NCI-H146 treated with DMSO at 0.1 percent for 48 hours (cell line): ENCODE results near the gene STAT3.
"Not testable (repeated sequence)": the region's sequence is repeated elsewhere in the genome, so short reads cannot be mapped to it uniquely, and the experiment has no call there.

Experiments used
- DNase-seq: peaks from one replicate; lab custom pipeline; 2025; ENCODE audit not compliant: unreplicated experiment; lab: John Stamatoyannopoulos, UW

The STAT3 gene

GRCh38 chr17:42386777-42387657, 1.2 kb downstream of the STAT3 start:
- no peak for DNase-seq

- no peak for DNase-seq
Measured at GRCh38 chr17:42381898-42382297, 6.3 kb downstream of the STAT3 start.

GRCh38 chr17:42380935-42381334, 7.3 kb downstream of the STAT3 start:
- no peak for DNase-seq

- DNase-seq, result no peak
Measured at GRCh38 chr17:42378959-42379594, 9.2 kb downstream of the STAT3 start.

- DNase-seq, result no peak
Measured at GRCh38 chr17:42378359-42378958, 9.8 kb downstream of the STAT3 start.

GRCh38 chr17:42373896-42374295, 14.3 kb downstream of the STAT3 start:
- DNase-seq, result no peak

- DNase-seq, result no peak
Measured at GRCh38 chr17:42372142-42372541, 16.1 kb downstream of the STAT3 start.

- DNase-seq, result not testable (repeated sequence)
Measured at GRCh38 chr17:42368797-42369561, 19.3 kb downstream of the STAT3 start.

- DNase-seq, result not testable (repeated sequence)
Measured at GRCh38 chr17:42368310-42368709, 19.9 kb downstream of the STAT3 start.

- not testable (repeated sequence) for DNase-seq
Measured at GRCh38 chr17:42366176-42367023, 21.8 kb downstream of the STAT3 start.

GRCh38 chr17:42365136-42365535, 23.1 kb downstream of the STAT3 start:
- no peak for DNase-seq

GRCh38 chr17:42363767-42364585, 24.3 kb downstream of the STAT3 start:
- DNase-seq, result no peak

GRCh38 chr17:42363231-42363630, 25.0 kb downstream of the STAT3 start:
- no peak for DNase-seq

- DNase-seq, result no peak
Measured at GRCh38 chr17:42362245-42362961, 25.8 kb downstream of the STAT3 start.

- DNase-seq, result no peak
Measured at GRCh38 chr17:42361781-42362186, 26.5 kb downstream of the STAT3 start.

- not testable (repeated sequence) for DNase-seq
Measured at GRCh38 chr17:42360388-42360787, 27.9 kb downstream of the STAT3 start.

- DNase-seq, result no peak
Measured at GRCh38 chr17:42359133-42359532, 29.1 kb downstream of the STAT3 start.

- no peak for DNase-seq
Measured at GRCh38 chr17:42358434-42358833, 29.8 kb downstream of the STAT3 start.
